Neutrophil (primary cell): ENCODE data around the gene NHLH1.

ENCODE experiments used
- H3K27ac ChIP-seq: fragments of 200-600 bp; sonication (generic); 2 replicates; pipeline ENCODE4 v1.5.1; 2016; ENCODE audit warnings: mild to moderate bottlenecking, moderate library complexity
- H3K27me3 ChIP-seq: fragments of 200-600 bp; sonication (generic); 2 replicates; pipeline ENCODE4 v1.6.0; 2016; ENCODE audit warnings: mild to moderate bottlenecking
- H3K36me3 ChIP-seq: fragments of 200-600 bp; sonication (generic); 2 replicates; pipeline ENCODE4 v1.5.1; 2017
- H3K4me1 ChIP-seq, 2 experiments: fragments of 200-600 bp in 1 of 2; sonication (generic) in 1 of 2; 1 replicate in 1 of 2; 2 replicates in 1 of 2; pipeline versions ENCODE4 v1.5.1 to v1.6.1; 2013 to 2016; ENCODE audit warnings: low read depth in 1 of 2, low read length in 1 of 2, mild to moderate bottlenecking in 1 of 2, moderate library complexity in 1 of 2; ENCODE audit not compliant: control insufficient read depth in 1 of 2, insufficient read depth in 1 of 2
- H3K4me3 ChIP-seq, 2 experiments: fragments of 200-600 bp in 1 of 2; sonication (generic) in 1 of 2; 1 replicate in 1 of 2; 2 replicates in 1 of 2; pipeline ENCODE4 v1.5.1; 2013 to 2016; ENCODE audit warnings: low read depth in 1 of 2, low read length in 1 of 2, mild to moderate bottlenecking in 1 of 2, moderate library complexity in 1 of 2
- H3K9me3 ChIP-seq: fragments of 200-600 bp; sonication (generic); 2 replicates; pipeline ENCODE4 v1.5.1; 2016
- TF ChIP-seq, protein P1 (sequence below): fragments of 200-600 bp; sonication (generic); IDR thresholded peaks from 2 replicates; pipeline ENCODE4 v1.5.1; 2016; ENCODE audit warnings: antibody characterized with exemption

Gene NHLH1

DNA sequence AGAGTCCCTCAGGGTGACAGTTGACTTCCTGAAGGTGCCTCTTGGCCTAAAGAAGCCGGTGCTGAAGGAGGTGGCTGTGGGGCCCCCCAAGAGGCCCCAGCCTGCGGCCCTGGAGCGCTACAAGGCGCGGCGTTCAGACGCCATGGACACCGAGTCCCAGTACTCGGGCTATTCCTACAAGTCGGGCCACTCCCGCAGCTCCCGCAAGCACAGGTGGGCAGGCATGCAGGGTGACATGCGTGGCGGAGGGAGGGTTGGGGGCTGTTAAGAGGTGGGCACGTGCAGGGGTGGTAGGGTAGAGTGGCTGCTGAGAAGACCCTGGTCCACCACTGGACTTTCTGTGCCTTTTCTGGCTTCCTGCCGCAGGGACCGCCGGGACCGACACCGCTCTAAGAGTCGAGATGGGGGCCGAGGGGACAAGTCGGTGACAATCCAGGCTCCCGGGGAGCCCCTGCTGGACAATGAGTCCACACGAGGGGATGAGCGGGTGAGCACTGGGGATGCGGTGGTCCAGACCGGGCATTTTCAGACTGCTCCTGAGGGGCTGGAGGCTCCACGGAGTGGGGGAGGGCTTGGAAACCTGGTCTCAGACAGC, 48.9 kb downstream of the NHLH1 start:
- TF ChIP-seq, protein P1, sequence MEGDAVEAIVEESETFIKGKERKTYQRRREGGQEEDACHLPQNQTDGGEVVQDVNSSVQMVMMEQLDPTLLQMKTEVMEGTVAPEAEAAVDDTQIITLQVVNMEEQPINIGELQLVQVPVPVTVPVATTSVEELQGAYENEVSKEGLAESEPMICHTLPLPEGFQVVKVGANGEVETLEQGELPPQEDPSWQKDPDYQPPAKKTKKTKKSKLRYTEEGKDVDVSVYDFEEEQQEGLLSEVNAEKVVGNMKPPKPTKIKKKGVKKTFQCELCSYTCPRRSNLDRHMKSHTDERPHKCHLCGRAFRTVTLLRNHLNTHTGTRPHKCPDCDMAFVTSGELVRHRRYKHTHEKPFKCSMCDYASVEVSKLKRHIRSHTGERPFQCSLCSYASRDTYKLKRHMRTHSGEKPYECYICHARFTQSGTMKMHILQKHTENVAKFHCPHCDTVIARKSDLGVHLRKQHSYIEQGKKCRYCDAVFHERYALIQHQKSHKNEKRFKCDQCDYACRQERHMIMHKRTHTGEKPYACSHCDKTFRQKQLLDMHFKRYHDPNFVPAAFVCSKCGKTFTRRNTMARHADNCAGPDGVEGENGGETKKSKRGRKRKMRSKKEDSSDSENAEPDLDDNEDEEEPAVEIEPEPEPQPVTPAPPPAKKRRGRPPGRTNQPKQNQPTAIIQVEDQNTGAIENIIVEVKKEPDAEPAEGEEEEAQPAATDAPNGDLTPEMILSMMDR = no peak
- H3K36me3 ChIP-seq = no peaks in the 10 kb centered on the region
- no peaks in the 10 kb centered on the region for H3K4me1 ChIP-seq
- H3K4me3 ChIP-seq = no peak overlapping the region
- no peaks in the 10 kb centered on the region for H3K27me3 ChIP-seq
- H3K27ac ChIP-seq = no peak overlapping the region
- no peaks in the 10 kb centered on the region for H3K9me3 ChIP-seq

GRCh38 chr1:160416369-160416768, 49.5 kb downstream of the NHLH1 start:
- Histone ChIP-seq H3K9me3 (no peaks in the 10 kb centered on the region), H3K4me1 (no peaks in the 10 kb centered on the region), H3K36me3 (no peaks in the 10 kb centered on the region), H3K27ac (no peak overlapping the region), H3K27me3 (no peaks in the 10 kb centered on the region), H3K4me3 (no peak overlapping the region)
- TF ChIP-seq, protein P1 = no peak

DNA sequence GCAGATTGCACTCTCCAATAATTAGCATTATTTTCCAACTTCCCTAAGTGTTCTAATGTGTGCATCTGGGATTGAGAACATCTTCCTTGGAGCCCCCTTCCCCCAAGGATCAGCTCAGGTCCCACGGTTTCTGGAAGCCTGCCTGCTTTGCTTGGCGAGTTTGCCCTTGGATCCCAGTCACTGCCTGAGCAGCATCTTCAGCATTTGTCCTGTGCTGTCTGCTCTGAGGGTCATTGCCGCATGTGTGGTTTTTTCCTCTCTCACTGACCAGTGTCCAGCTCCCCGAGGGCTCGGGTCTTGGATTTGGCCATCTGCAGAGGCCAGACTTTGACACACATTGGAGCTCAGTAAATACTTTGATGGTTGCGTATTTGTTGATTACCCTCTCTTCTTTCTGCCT, 51.6 kb downstream of the NHLH1 start:
- no peaks in the 10 kb centered on the region for H3K36me3 ChIP-seq
- H3K4me3 ChIP-seq = no peak overlapping the region
- no peak overlapping the region for H3K27ac ChIP-seq
- no peaks in the 10 kb centered on the region for H3K9me3 ChIP-seq
- TF ChIP-seq, protein P1 = no peak
- H3K4me1 ChIP-seq = no peaks in the 10 kb centered on the region
- H3K27me3 ChIP-seq = no peaks in the 10 kb centered on the region

DNA sequence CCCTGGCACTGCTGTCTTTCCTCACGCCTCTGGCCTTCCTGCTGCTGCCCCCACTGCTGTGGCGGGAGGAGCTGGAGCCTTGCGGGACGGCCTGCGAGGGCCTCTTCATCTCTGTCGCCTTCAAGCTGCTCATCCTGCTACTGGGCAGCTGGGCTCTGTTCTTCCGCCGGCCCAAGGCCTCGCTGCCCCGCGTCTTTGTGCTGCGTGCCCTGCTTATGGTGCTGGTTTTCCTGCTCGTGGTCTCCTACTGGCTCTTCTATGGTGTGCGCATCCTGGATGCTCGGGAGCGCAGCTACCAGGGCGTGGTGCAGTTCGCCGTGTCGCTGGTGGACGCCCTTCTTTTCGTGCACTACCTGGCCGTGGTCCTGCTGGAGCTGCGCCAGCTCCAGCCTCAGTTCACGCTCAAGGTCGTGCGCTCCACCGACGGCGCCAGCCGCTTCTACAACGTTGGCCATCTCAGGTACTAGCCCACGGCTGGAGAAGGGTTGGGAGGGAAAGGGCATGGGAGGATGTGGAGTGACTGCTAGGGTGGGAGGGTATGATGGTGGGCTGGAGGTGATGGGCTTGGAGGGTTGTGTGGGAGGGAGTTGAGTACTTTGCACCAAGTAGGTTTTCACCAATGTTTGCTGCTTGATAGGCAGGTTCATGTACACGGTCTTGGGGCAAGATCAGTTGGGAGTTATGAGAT, 52.4 kb downstream of the NHLH1 start:
- Histone ChIP-seq H3K9me3 (no peaks in the 10 kb centered on the region), H3K4me1 (no peaks in the 10 kb centered on the region), H3K36me3 (no peaks in the 10 kb centered on the region), H3K27me3 (no peaks in the 10 kb centered on the region), H3K4me3 (no peak overlapping the region), H3K27ac (no peak overlapping the region)
- TF ChIP-seq, protein P1 = no peak

GRCh38 chr1:160419838-160420169, 52.9 kb downstream of the NHLH1 start:
- Histone ChIP-seq H3K4me1 (no peaks in the 10 kb centered on the region), H3K36me3 (no peaks in the 10 kb centered on the region), H3K4me3 (no peak overlapping the region), H3K27me3 (no peaks in the 10 kb centered on the region), H3K9me3 (no peaks in the 10 kb centered on the region), H3K27ac (no peak overlapping the region)
- TF ChIP-seq, protein P1 = no peak
